Measurements from ENCODE around the gene AHDC1.
A peak's percentile ranks its signal among the peaks of the same experiment; 100 is the strongest.
"Not testable (repeated sequence)": the region's sequence is repeated elsewhere in the genome, so short reads cannot be mapped to it uniquely, and the experiment has no call there.

The AHDC1 gene

DNA sequence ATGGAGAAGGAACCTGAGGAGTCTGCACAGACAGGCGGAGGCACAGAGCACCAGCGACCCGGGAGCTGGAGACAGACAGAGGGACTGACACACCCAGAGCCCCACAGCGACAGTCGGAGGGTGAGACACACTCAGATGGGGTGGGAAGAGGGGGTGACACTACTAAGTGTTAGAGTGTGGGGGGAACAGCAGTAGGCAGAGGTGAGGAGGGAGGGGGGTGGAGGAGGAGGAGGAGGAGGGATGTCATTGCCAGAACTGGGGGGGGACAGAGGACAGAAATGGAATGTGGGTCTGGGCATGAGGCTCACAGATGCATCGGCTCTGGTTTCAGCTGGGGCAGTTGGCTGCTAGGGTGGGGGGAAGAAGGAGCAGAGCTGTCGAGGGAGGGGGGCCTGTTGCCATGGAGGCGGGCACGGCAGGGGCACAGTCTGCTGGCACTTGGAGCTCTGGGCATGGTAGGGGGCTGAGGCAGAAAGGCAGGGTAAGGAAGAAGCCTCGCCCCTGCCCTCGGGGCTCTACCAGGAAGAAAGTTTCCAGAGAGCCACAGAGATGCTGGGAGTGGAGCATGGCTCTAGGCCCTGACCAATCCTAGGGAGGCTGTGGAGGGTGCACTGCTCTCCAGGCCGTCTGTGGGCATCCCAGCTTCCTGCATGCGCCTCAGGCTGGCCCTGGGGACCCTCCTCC, 37.3 kb downstream of the AHDC1 start:
- DNase-seq (ENCODE audit: low read depth, low spot score) = no peak

GRCh38 chr1:27564710-27565649, 39.0 kb downstream of the AHDC1 start:
- no peak for DNase-seq (ENCODE audit: low read depth, low spot score)

DNA sequence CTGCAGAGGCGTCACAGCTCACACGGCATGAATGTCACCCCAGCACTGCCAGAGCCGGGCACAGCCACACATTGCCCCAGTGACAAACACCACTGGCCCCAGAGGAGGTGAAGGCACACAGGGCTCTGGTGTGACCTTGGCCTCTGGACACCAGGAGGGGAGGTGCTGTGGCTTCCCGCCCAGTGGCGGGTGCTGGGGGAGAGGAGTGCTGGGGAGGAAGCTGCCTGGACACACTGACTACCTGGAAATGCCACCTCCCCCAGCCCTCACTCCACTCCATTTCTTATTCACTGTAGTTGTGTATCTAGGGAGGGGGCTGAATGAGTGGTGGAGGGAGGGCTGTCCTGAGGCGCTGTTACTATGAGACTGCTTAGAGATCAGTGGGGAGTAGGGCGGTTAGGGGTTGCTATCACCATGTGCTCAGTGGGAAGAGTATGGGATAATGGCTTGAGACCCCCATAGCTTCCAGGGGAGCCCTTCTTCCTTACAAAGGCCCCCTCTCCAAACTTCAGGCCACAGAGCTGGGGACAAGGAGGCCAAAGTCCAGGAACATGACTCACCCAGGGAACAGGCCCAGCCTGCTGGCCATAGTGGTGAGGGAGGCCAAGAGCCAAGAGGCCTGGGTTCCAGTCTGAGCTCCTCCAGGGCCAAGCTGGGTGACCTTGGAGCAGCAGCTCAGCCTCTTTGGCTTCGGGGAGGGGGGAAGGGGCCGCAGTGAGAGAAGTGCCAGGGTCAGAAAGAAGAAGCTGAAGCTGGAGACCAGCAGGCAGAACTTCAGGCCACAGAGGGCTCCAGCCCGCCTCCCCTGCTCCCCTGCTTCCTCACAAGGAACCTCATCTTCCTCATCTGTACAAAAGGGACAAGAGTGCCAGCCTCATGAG, 40.1 kb downstream of the AHDC1 start:
- no peak for DNase-seq (ENCODE audit: low read depth, low spot score)

DNA sequence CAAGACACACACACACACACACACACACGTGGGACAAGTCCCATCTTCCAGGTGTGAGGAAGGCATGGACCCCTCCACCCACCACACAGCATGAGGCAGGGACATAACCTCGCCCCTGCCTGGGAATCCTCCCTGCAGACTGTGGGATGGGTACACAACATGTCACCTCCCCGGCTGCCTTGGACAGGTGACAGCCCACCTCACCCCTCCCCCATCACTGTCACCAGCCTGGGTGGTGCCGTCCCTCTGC, 40.7 kb downstream of the AHDC1 start:
- DNase-seq (ENCODE audit: low read depth, low spot score) = no peak

- no peak for DNase-seq (ENCODE audit: low read depth, low spot score)
Measured at GRCh38 chr1:27562534-27563340, 41.2 kb downstream of the AHDC1 start.

- no peak for DNase-seq (ENCODE audit: low read depth, low spot score)
Measured at GRCh38 chr1:27562021-27562420, 41.9 kb downstream of the AHDC1 start.

DNA sequence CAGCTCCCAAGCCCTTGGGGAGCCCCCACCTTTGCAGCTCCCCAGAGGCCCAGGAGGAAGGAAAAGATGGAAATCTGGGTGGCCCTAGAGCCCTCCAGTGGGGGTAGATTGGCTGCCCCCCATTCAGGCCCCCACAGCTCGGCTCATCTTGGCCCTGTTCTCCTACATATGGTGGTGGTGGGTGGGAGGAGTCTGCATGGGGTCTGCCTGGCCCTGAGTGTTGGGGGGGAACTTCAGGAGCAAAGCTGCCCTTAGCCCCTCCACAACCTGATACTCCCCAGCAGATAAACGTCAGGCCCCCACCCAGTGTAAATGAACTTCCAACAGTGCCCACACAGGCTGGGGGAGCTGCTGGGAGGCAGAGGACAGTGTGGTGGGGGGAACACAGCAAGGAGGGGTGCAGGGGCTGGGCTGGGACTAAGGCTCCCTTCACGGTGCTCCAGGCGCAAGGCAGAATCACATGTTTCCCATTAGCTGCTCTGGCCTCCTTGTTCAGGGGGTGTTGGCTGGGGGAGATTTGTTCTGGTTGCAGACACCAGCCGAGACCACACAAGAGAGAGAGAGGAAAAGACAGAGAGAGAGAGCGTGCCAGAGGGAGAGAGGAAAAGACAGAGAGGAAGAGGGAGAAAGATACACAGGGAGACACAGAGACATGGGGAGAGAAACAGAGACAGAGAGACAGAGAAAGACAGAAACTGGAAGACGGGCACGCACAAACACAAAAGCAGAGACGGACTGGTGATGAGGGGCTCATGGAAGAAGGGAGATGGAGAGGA, 42.6 kb downstream of the AHDC1 start:
- no peak for DNase-seq (ENCODE audit: low read depth, low spot score)

GRCh38 chr1:27560268-27561123, 43.4 kb downstream of the AHDC1 start:
- DNase-seq (ENCODE audit: low read depth, low spot score) = no peak

DNA sequence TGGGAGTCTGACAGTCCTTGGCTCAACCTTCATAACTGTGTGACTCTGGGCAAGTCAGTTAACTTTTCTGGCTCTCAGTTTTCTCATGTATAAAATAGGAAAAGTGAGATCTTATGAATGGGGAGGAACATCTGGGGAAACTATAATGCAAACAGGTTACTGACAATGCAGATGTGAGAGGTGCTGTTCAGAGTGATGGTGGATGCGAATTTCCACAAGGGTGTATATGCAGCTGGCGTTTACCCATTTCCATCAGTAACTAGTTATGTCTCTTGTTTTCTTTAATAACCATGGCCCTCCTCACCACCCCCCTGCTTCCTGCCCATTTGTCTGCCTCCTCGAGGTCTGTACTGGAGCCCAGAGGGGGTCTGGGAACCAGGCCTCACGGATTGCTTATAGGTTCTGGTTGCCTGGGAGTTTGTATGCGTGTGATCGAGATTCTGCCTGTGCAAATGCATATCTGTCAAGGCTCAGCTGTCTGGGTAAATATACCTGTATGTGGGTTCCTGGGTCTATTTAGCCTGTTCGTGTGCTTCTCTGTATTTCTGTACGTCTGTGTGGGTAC, 44.4 kb downstream of the AHDC1 start:
- DNase-seq (ENCODE audit: low read depth, low spot score) = no peak

DNA sequence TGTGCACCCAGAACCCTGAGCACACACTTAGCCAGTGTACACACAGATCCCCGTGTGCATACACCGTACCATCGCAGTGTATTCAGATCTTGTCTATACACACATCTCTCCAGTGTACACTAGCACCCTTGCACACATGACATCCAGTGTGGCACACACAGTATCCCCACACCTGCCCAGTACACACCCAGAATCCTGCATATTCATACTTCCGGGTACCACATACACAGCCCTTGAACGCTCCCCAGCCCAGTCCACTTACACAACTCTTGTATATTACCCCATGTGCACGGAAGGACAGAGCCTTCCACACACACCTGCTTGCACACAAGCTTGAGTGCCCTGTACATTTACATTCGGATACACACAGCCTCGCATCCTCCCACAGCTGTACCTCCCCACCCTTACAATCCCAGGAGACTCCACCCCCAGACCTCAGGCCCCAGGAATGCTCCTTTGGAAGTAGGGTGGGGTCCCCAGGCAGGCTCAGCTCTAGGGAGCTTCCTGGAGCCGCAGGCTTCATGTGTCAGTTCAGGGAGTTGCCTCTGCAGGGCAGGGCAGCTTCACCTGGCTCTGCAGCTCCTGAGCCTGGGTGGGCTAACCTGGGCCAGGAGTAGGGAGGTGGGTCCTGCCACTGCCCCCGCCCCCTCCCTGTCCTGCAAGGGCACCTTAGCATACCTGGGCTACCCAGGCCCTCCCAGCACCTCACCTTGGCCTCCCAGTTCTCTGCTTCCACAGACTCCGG, 46.2 kb downstream of the AHDC1 start:
- DNase-seq (ENCODE audit: low read depth, low spot score) = no peak

DNA sequence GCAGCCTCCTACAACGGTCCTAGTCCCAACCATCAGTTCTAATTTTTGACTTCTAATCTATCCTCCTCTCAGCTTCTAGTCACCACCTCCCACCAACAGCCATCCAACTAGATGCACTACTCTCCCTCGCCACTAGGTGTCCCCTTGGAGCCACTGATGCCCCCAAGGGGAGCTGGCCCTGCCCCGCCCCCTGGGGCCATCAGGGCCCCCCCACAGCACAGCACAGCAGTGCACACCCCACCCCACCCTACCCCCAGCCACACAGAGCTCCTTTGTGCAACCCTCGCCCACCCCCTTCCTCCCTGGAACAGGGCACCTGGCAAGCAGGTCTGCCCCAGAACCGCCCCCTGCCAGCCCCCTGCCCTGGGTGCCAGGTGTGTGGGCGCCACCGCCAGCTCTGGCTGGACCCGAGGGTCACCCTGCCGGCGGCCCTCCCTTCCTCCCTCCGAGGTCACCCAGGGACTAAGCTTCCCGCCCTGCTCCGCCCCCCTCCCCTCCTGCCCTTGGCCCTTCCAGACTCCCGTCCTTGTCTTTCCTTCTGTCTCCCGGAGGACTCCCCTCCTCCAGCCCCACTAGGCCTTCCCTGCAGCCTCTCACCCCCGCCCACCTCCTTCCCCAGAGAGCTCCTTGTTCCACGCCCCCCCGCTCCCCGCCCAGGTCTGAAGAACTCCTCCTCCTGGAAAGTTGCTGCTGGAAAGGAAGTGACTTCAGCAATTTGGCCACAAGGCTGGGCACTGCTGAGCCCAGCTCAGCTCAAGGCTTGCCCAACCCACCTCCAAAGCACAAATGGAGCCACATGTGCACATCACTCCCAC, 47.0 kb downstream of the AHDC1 start:
- peak; percentile 66 for DNase-seq (ENCODE audit: low read depth, low spot score)

GRCh38 chr1:27556435-27556780, 47.5 kb downstream of the AHDC1 start:
- DNase-seq (ENCODE audit: low read depth, low spot score) = no peak

- DNase-seq (ENCODE audit: low read depth, low spot score) = no peak
Measured at GRCh38 chr1:27555700-27556424, 48.1 kb downstream of the AHDC1 start.

DNA sequence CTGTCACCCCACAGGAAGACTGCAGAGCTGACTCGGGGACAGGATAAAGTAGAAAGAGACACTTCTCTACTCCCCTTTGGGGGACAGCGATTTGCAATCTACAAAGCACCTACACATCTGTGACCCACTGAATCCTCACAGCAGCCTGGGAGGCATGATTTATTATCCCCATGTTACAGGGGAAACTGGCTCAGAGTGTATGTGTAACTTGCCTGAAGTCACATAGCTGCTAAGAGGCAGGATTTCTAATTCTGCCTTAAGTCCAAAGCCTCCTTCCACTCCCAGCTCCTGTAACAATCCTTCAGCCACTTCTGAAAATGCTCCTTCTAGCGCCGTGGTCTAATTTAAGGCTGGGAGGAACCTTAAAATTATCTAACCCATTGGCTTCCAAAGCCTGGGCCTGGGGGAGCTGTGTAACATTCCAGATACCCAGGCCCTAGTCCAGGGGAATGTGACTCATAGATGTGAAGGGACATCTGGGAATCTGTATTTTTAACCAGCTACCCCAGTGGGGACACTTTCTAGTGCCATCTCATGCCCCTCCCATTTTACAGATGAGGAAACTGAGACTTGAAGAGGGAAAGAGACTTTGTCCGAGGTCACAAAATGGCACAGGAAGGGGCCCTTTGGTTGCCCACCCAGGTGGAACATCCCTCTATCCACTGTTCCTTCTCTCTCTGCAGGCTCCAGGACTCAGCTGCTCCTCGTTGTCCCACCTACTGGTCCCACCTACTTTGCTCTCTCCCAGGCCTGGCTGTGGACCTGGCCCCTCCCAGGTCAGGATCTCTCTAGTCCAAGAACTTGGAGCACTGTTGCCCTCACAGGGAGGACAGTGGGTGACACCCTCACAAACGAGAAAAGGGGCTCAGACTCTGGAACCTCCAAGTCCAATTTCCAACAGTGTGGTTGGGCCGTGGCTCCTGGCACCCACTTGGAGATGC, 48.9 kb downstream of the AHDC1 start:
- no peak for DNase-seq (ENCODE audit: low read depth, low spot score)

DNA sequence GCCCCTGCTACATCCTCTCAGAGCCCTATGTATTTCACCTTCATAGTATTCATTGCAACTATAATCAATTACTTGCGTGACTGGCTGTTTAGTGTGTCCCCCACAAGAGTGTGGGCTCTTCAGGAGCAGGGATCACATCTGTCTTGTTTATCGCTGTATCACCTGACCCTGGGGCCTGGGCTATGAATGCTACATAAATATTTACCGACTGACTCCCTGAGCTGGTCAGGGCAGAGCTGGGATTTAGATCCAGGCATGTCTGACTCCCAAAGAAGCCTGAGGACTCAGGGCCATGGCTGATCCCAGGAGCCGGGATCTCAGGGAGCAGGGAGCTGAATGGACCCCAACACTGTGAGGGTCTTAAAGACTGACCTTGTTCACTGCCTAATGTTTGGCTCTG, 49.7 kb downstream of the AHDC1 start:
- no peak for DNase-seq (ENCODE audit: low read depth, low spot score)

GRCh38 chr1:27553823-27554222, 50.1 kb downstream of the AHDC1 start:
- not testable (repeated sequence) for DNase-seq (ENCODE audit: low read depth, low spot score)
